Measurements from ENCODE around the gene SLC6A3.

- TF ChIP-seq IRX3 (CRISPR knock-in tag; IDR thresholded peaks at IDR 0.05; ENCODE audit: borderline replicate concordance, low read depth) = no peak
- TF ChIP-seq CTCF (CRISPR knock-in tag; IDR thresholded peaks at IDR 0.05) = no peak
- no peak for TF ChIP-seq EP300 (IDR thresholded peaks at IDR 0.05; ENCODE audit: low read depth in 2 of 2, low read length in 2 of 2)
- no peak for TF ChIP-seq EP300 (CRISPR knock-in tag; IDR thresholded peaks at IDR 0.05; ENCODE audit: borderline replicate concordance)
- no peak for TF ChIP-seq SMAD3 (CRISPR knock-in tag; IDR thresholded peaks at IDR 0.05)
- no peak for TF ChIP-seq ZNF557 (CRISPR knock-in tag; IDR thresholded peaks at IDR 0.05)
- no peak for TF ChIP-seq IKZF5 (CRISPR knock-in tag; IDR thresholded peaks at IDR 0.05)
- no peak for TF ChIP-seq SMARCE1 (IDR thresholded peaks at IDR 0.05; ENCODE audit: borderline replicate concordance)
- no peak for TF ChIP-seq ZBTB1 (CRISPR knock-in tag; IDR thresholded peaks at IDR 0.05; ENCODE audit: borderline replicate concordance)
- no peak for TF ChIP-seq HIVEP1 (CRISPR knock-in tag; IDR thresholded peaks at IDR 0.05)
- TF ChIP-seq EZH2 (conservative IDR thresholded peaks at IDR 0.05; ENCODE audit: low read depth, low read length) = no peak
Measured at GRCh38 chr5:1356873-1357787, 88.1 kb downstream of the SLC6A3 start.
